H1 (cell line): Measurements from ENCODE around the gene GLB1L2. TPM values are rescaled to one million over a fixed set of nuclear protein-coding genes. Genes with fewer than 3 reads are reported as not detected.

ENCODE experiments used
- CTCF ChIA-PET: fragments of 300-600 bp; sonication (Branson Sonifier 250); formaldehyde crosslinking; loops from one replicate; lab custom pipeline; 2021; ENCODE audit not compliant: partially characterized antibody; lab: Charles Lee
- POLR2A ChIA-PET: fragments of 300-600 bp; sonication (Branson Sonifier 250); formaldehyde crosslinking; loops from one replicate; lab custom pipeline; 2021; ENCODE audit warnings: inconsistent platforms; ENCODE audit not compliant: partially characterized antibody; lab: Charles Lee
- DNase-seq, 2 experiments: peaks; one replicate each; pipeline versions ENCODE4 v3.0.0 to v3.0.0-alpha.2; 2010 to 2022; ENCODE audit warnings: low spot score in 2 of 2, low read depth in 1 of 2, mixed read lengths in 1 of 2
- FAIRE-seq: peaks from 2 replicates; lab custom pipeline; 2011; peaks lifted over from hg19 to GRCh38; lab: Jason Lieb, UNC
- H2AFZ ChIP-seq: 2 replicates; pipeline ENCODE4 v1.8.1; 2012; ENCODE audit warnings: low read length, inconsistent platforms
- H2AK5ac ChIP-seq: 2 replicates; pipeline ENCODE4 v1.6.1; 2013; ENCODE audit warnings: low read depth, low read length
- H2BK120ac ChIP-seq: replicated peaks from 2 replicates; pipeline ENCODE3; 2013; ENCODE audit warnings: low read depth, low read length, inconsistent platforms
- H2BK12ac ChIP-seq: 2 replicates; pipeline ENCODE4 v1.6.1; 2013; ENCODE audit warnings: low read depth, low read length
- H2BK15ac ChIP-seq: 2 replicates; pipeline ENCODE4 v1.6.1; 2013; ENCODE audit warnings: low read length
- H2BK20ac ChIP-seq: 2 replicates; pipeline ENCODE4 v1.6.1; 2013; ENCODE audit warnings: low read length
- H2BK5ac ChIP-seq: 2 replicates; pipeline ENCODE4 v1.6.1; 2013; ENCODE audit warnings: low read depth, low read length
- H3K14ac ChIP-seq: 2 replicates; pipeline ENCODE4 v1.6.1; 2013; ENCODE audit warnings: inconsistent platforms; ENCODE audit not compliant: insufficient read length
- H3K18ac ChIP-seq: 2 replicates; pipeline ENCODE4 v1.6.1; 2013; ENCODE audit warnings: low read length; ENCODE audit errors: extremely low read depth
- H3K23ac ChIP-seq: 2 replicates; pipeline ENCODE4 v1.6.1; 2013; ENCODE audit warnings: inconsistent platforms; ENCODE audit not compliant: insufficient read length
- H3K23me2 ChIP-seq: 2 replicates; pipeline ENCODE4 v1.6.1; 2013; ENCODE audit warnings: low read depth, low read length
- H3K27ac ChIP-seq: 2 replicates; pipeline ENCODE4 v1.6.1; 2011; ENCODE audit warnings: low read depth, low read length, inconsistent platforms
- H3K27me3 ChIP-seq, 4 experiments: replicated peaks in 1 of 4; 1 replicate in 1 of 4; 2 replicates in 3 of 4; pipeline versions ENCODE4 v1.6.1 to v1.8.1; 2011 to 2013; ENCODE audit warnings: low read length in 3 of 4, mild to moderate bottlenecking in 3 of 4, inconsistent platforms in 2 of 4, mixed read lengths in 2 of 4, moderate library complexity in 1 of 4; ENCODE audit not compliant: control insufficient read depth in 3 of 4, insufficient read depth in 3 of 4; ENCODE audit errors: extremely low read depth in 1 of 4
- H3K36me3 ChIP-seq, 4 experiments: 2 replicates each; pipeline versions ENCODE4 v1.6.1 to v1.8.1; 2011 to 2013; ENCODE audit warnings: mild to moderate bottlenecking in 4 of 4, low read length in 3 of 4, moderate library complexity in 2 of 4, control low read depth in 1 of 4, inconsistent platforms in 1 of 4; ENCODE audit not compliant: insufficient read depth in 4 of 4, control insufficient read depth in 2 of 4
- H3K4ac ChIP-seq: replicated peaks from 2 replicates; pipeline ENCODE3; 2013; ENCODE audit warnings: low read length, low read depth, mixed read lengths, inconsistent platforms; ENCODE audit not compliant: insufficient read length
- H3K4me1 ChIP-seq, 4 experiments: replicated peaks in 1 of 4; 1 replicate in 1 of 4; 2 replicates in 3 of 4; pipeline versions ENCODE4 v1.6.1 to v1.8.1; 2011 to 2013; ENCODE audit warnings: low read length in 3 of 4, inconsistent platforms in 2 of 4, mixed read lengths in 1 of 4; ENCODE audit not compliant: insufficient read depth in 4 of 4, control insufficient read depth in 3 of 4
- H3K4me2 ChIP-seq, 2 experiments: 2 replicates each; pipeline versions ENCODE4 v1.6.1 to v1.8.1; 2011 to 2013; ENCODE audit warnings: low read depth in 2 of 2, low read length in 2 of 2, control low read depth in 1 of 2, inconsistent platforms in 1 of 2, mild to moderate bottlenecking in 1 of 2; ENCODE audit not compliant: insufficient read depth in 1 of 2
- H3K4me3 ChIP-seq, 4 experiments: fragments of 200-600, 300-600 bp in 1 of 4; sonication (generic), shearing (Covaris generic), sonication (Bioruptor Twin) in 1 of 4; 2 replicates each; pipeline versions ENCODE4 v1.5.1 to v1.8.1; 2011 to 2016; ENCODE audit warnings: low read length in 4 of 4, low read depth in 3 of 4, control low read depth in 2 of 4, inconsistent platforms in 2 of 4, mild to moderate bottlenecking in 2 of 4, mixed read lengths in 1 of 4, moderate library complexity in 1 of 4; ENCODE audit not compliant: insufficient read depth in 2 of 4; ENCODE audit errors: extremely low read depth in 1 of 4
- H3K56ac ChIP-seq: replicated peaks from 2 replicates; pipeline ENCODE3; 2013; ENCODE audit warnings: low read depth, mild to moderate bottlenecking, mixed read lengths, low read length, inconsistent platforms; ENCODE audit not compliant: insufficient read length
- H3K79me1 ChIP-seq: 2 replicates; pipeline ENCODE4 v1.6.1; 2013; ENCODE audit warnings: low read depth, low read length, control low read depth
- H3K79me2 ChIP-seq, 2 experiments: 2 replicates each; pipeline versions ENCODE4 v1.6.1 to v1.8.1; 2012 to 2013; ENCODE audit warnings: low read length in 2 of 2, mild to moderate bottlenecking in 2 of 2, inconsistent platforms in 1 of 2; ENCODE audit not compliant: insufficient read depth in 2 of 2, control insufficient read depth in 1 of 2
- H3K9ac ChIP-seq, 4 experiments: replicated peaks in 1 of 4; 1 replicate in 1 of 4; 2 replicates in 3 of 4; pipeline versions ENCODE4 v1.6.1 to v1.8.1; 2011 to 2013; ENCODE audit warnings: low read depth in 3 of 4, low read length in 3 of 4, control low read depth in 2 of 4, mild to moderate bottlenecking in 2 of 4, moderate library complexity in 2 of 4, inconsistent platforms in 1 of 4; ENCODE audit errors: extremely low read depth in 1 of 4
- H3K9me3 ChIP-seq, 2 experiments: 2 replicates each; pipeline versions ENCODE4 v1.6.1 to v1.8.1; 2012 to 2013; ENCODE audit warnings: mild to moderate bottlenecking in 2 of 2, moderate library complexity in 2 of 2, control low read depth in 1 of 2, inconsistent platforms in 1 of 2, low read depth in 1 of 2, low read length in 1 of 2, mixed read lengths in 1 of 2; ENCODE audit not compliant: insufficient read depth in 2 of 2
- H4K20me1 ChIP-seq, 2 experiments: replicated peaks in 1 of 2; 2 replicates each; pipeline versions ENCODE3 to v1.8.1; 2011 to 2013; ENCODE audit warnings: inconsistent platforms in 2 of 2, low read length in 2 of 2, mild to moderate bottlenecking in 1 of 2; ENCODE audit not compliant: insufficient read depth in 2 of 2, control insufficient read depth in 1 of 2
- H4K5ac ChIP-seq: 2 replicates; pipeline ENCODE4 v1.6.1; 2013; ENCODE audit warnings: low read length, low read depth, mixed read lengths, inconsistent platforms; ENCODE audit not compliant: insufficient read length
- H4K8ac ChIP-seq: 2 replicates; pipeline ENCODE4 v1.8.0; 2013; ENCODE audit warnings: mild to moderate bottlenecking, moderate library complexity, low read length, inconsistent platforms; ENCODE audit not compliant: insufficient read depth; ENCODE audit errors: extremely low read depth
- H4K91ac ChIP-seq: replicated peaks from 2 replicates; pipeline ENCODE3; 2013; ENCODE audit warnings: low read length, mixed read lengths, inconsistent platforms; ENCODE audit not compliant: insufficient read length
- SIN3A ChIP-seq, 2 experiments: IDR thresholded peaks in 1 of 2; conservative IDR thresholded peaks in 1 of 2; 2 replicates each; pipeline ENCODE4 v1.6.1; 2011 to 2012; ENCODE audit warnings: low read length in 2 of 2, improper control_type of control experiment in 1 of 2, low read depth in 1 of 2, mild to moderate bottlenecking in 1 of 2
- WGBS, 2 experiments: shearing (Covaris generic) in 1 of 2; methylation state at CpG; one replicate each; pipeline versions ENCODE4 v1.1.6 to v1.1.7; 2013 to 2015; ENCODE audit warnings: low lambda C conversion rate in 2 of 2, mixed read lengths in 2 of 2, inconsistent platforms in 1 of 2, low coverage in 1 of 2, missing lambda C conversion rate in 1 of 2; ENCODE audit not compliant: insufficient replicate concordance in 2 of 2, insufficient coverage in 1 of 2, insufficient read length in 1 of 2; ENCODE audit errors: extremely low coverage in 1 of 2, missing lambda C conversion rate in 1 of 2; 5-methylcytosine and 5-hydroxymethylcytosine counted together
- polyA plus RNA-seq, 7 experiments: library from polyadenylated mRNA; depleted of rRNA in 3 of 7; stranded (reverse) in 5 of 7; unstranded in 2 of 7; fragments of >200 nt in 5 of 7; fragments of 200-250 nt in 2 of 7; gene quantifications; 1 replicate in 5 of 7; 2 replicates in 1 of 7; 4 replicates in 1 of 7; pipeline versions ENCODE4 v1.2.1 to v1.2.3, GENCODE V29; 2011 to 2013; ENCODE audit warnings: missing spikeins in 2 of 7, mixed read lengths in 2 of 7
- total RNA-seq: library from RNA; stranded (reverse); fragmentation: NEBNext Ultra II Directional; extraction: Animal tissue kit (Norgen Biotek cat#: 25700); gene quantifications from 2 replicates; pipeline ENCODE4 v1.2.1, GENCODE V29; 2021

GLB1L2 gene
- total and polyA plus RNA-seq, 2 of the 8 experiments (the other 6 are each of a cell fraction or from before 2014, with no cell fraction given): 4.4 to 7.9 TPM

DNA sequence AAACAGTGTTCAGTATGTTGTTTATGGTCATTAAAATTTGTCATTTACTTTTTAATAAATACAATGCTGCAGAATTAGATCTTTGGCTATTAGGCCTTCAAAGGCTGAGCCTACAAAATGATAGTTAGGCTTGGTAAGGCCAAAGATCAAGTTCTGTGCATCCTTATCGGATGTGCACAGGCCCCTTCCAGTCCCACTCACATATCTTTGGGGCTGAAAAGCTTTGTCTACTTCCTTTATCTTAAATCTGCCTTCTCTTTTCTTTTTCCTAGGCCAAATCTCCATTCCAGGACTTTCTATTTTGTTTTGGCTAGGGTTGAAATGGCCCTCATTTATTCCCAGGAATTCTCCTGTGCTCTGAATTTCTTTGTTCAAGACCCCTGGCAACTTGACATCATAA is 3.4 kb upstream of the GLB1L2 start:
- WGBS, 2 experiments: 100% methylated on average over 1 of the region's 1 CpG; no CpG with 5 or more reads in 1 of the 2 experiments

More for the DNA sequence above, 3.4 kb upstream of the GLB1L2 start:
- H3K4me1 ChIP-seq: peaks cover 0 to 5% (median 4%) of the 10 kb centered on the region in 4 experiments; a peak in 4 of 7 replicates
- no peak overlapping the region for H3K56ac ChIP-seq
- no peak overlapping the region for H3K27ac ChIP-seq
- ChIA-PET POLR2A (no interaction called here), CTCF (no interaction called here)
- H3K9me3 ChIP-seq: no peaks in the 10 kb centered on the region
- H2BK120ac ChIP-seq: no peak overlapping the region
- no peak overlapping the region for H2BK5ac ChIP-seq
- H3K23ac ChIP-seq: no peak overlapping the region
- H3K18ac ChIP-seq: no peak overlapping the region
- no peak overlapping the region for H2BK12ac ChIP-seq
- no peak for TF ChIP-seq SIN3A (conservative IDR thresholded peaks at IDR 0.05 in 1 of 2, IDR thresholded peaks at IDR 0.05 in 1 of 2; ENCODE audit: low read depth in 1 of 2, low read length in 2 of 2)
- no peak overlapping the region for H3K4me2 ChIP-seq
- H2AK5ac ChIP-seq: no peak overlapping the region
- H3K36me3 ChIP-seq: no peaks in the 10 kb centered on the region
- no peak overlapping the region for H2BK15ac ChIP-seq
- H3K79me1 ChIP-seq: no peaks in the 10 kb centered on the region
- no peak for DNase-seq
- no peak overlapping the region for H4K91ac ChIP-seq
- FAIRE-seq: no peak
- no peaks in the 10 kb centered on the region for H4K20me1 ChIP-seq
- peaks cover 0 to 29% (median 21%) of the 10 kb centered on the region in 4 experiments; a peak in 5 of 7 replicates for H3K27me3 ChIP-seq
- no peaks in the 10 kb centered on the region for H3K79me2 ChIP-seq
- H3K4me3 ChIP-seq: no peak overlapping the region
- H3K9ac ChIP-seq: no peak overlapping the region
- peaks cover 8% of the 10 kb centered on the region; the same call in 1 of the 2 replicates for H3K23me2 ChIP-seq
- H4K5ac ChIP-seq: no peak overlapping the region
- H3K4ac ChIP-seq: no peak overlapping the region
- H2BK20ac ChIP-seq: no peak overlapping the region
- H2AFZ ChIP-seq: no peak overlapping the region
- H4K8ac ChIP-seq: no peak overlapping the region
- H3K14ac ChIP-seq: no peak overlapping the region
